OCI-LY7 (cell line): ENCODE data around the gene OBSL1. TPM values are rescaled to one million over a fixed set of nuclear protein-coding genes. Genes with fewer than 3 reads are reported as not detected.

ENCODE experiments used
- BruUV-seq: library from RNA; stranded (reverse); fragments of 400-500 nt; replicated peaks from 2 replicates; lab custom pipeline; 2021; lab: Mats Ljungman, UMichigan
- CTCF ChIA-PET: fragments of 300-600 bp; sonication (Branson Sonifier 250); formaldehyde crosslinking; loops from one replicate; lab custom pipeline; 2022; ENCODE audit warnings: antibody characterized with exemption; ENCODE audit not compliant: unreplicated experiment; lab: Charles Lee
- POLR2A ChIA-PET: fragments of 300-600 bp; sonication (Branson Sonifier 250); formaldehyde crosslinking; loops from one replicate; lab custom pipeline; 2022; ENCODE audit warnings: antibody characterized with exemption; lab: Charles Lee
- DNase-seq: peaks from one replicate; pipeline ENCODE4 v3.0.0-alpha.2; 2015; ENCODE audit warnings: low spot score
- H2AFZ ChIP-seq: fragments of 200-600 bp; sonication (generic), shearing (Covaris generic); 2 replicates; pipeline ENCODE4 v1.6.1; 2014; ENCODE audit warnings: mild to moderate bottlenecking, antibody characterized with exemption, low read length, moderate library complexity
- H3K27ac ChIP-seq: fragments of 200-600 bp; sonication (generic); 2 replicates; pipeline ENCODE4 v1.5.1; 2014; ENCODE audit warnings: mixed run types, low read depth, mild to moderate bottlenecking, moderate library complexity, low read length, inconsistent platforms; ENCODE audit not compliant: poor library complexity, severe bottlenecking
- H3K36me3 ChIP-seq: fragments of 200-600 bp; sonication (generic); 2 replicates; pipeline ENCODE4 v1.6.1; 2014; ENCODE audit warnings: mild to moderate bottlenecking, antibody characterized with exemption, low read length, moderate library complexity, mixed read lengths; ENCODE audit not compliant: insufficient read depth
- H3K4me1 ChIP-seq: fragments of 200-600 bp; sonication (generic); 2 replicates; pipeline ENCODE4 v1.5.1; 2014; ENCODE audit warnings: mild to moderate bottlenecking, low read length; ENCODE audit not compliant: insufficient read depth, poor library complexity, severe bottlenecking
- H3K4me2 ChIP-seq: fragments of 200-600 bp; sonication (generic); 2 replicates; pipeline ENCODE4 v1.6.1; 2014; ENCODE audit warnings: mild to moderate bottlenecking, low read length
- H3K4me3 ChIP-seq: fragments of 200-600 bp; sonication (generic); 2 replicates; pipeline ENCODE4 v1.5.1; 2014; ENCODE audit warnings: mild to moderate bottlenecking, low read depth, low read length; ENCODE audit not compliant: poor library complexity, severe bottlenecking
- H3K79me2 ChIP-seq: fragments of 200-600 bp; sonication (generic); 2 replicates; pipeline ENCODE4 v1.6.1; 2016; ENCODE audit warnings: low read depth, mild to moderate bottlenecking, low read length, moderate library complexity, mixed read lengths; ENCODE audit not compliant: insufficient read depth
- H3K9me2 ChIP-seq: fragments of 200-600 bp; sonication (generic); 2 replicates; pipeline ENCODE4 v1.6.1; 2016; ENCODE audit warnings: mild to moderate bottlenecking, low read length, mixed read lengths; ENCODE audit not compliant: insufficient read depth
- H3K9me3 ChIP-seq: fragments of 200-600 bp; sonication (generic); 2 replicates; pipeline ENCODE4 v1.6.1; 2014; ENCODE audit warnings: mild to moderate bottlenecking, mixed run types, low read length, mixed read lengths
- H4K20me1 ChIP-seq: fragments of 200-600 bp; sonication (generic); 2 replicates; pipeline ENCODE4 v1.6.1; 2014; ENCODE audit warnings: mild to moderate bottlenecking, antibody characterized with exemption, low read length, moderate library complexity, mixed read lengths; ENCODE audit not compliant: insufficient read depth
- CTCF ChIP-seq: fragments of 200-600 bp; sonication (generic); conservative IDR thresholded peaks from 2 replicates; pipeline ENCODE4 v1.5.1; 2014; ENCODE audit warnings: mild to moderate bottlenecking, antibody characterized with exemption, low read length, moderate library complexity, mixed read lengths
- EZH2phosphoT487 ChIP-seq: fragments of 200-600 bp; sonication (generic); IDR thresholded peaks from 2 replicates; pipeline ENCODE4 v1.6.1; 2018; ENCODE audit warnings: low read depth, borderline replicate concordance, mild to moderate bottlenecking, mixed run types, antibody characterized with exemption, low read length, moderate library complexity, mixed read lengths
- intact Hi-C: fragments of 100-400 bp; cut with micrococcal nuclease; formaldehyde crosslinking; loops from one replicate; pipeline ENCODE4 v1.10.0; 2022; ENCODE audit not compliant: unreplicated experiment
- total RNA-seq, 2 experiments: library from RNA; depleted of rRNA in 1 of 2; stranded (reverse); fragments of >200 nt in 1 of 2; shearing (Covaris generic) in 1 of 2; gene quantifications; 2 replicates each; pipeline ENCODE4 v1.2.3, GENCODE V29; 2014 to 2022

OBSL1 gene
- total RNA-seq, 2 experiments from 2014 or later, result 0.25 TPM; not detected in 1

- Histone ChIP-seq H3K4me3 (no peak overlapping the region), H4K20me1 (no peaks in the 10 kb centered on the region), H3K4me2 (no peak overlapping the region), H3K4me1 (no peaks in the 10 kb centered on the region), H3K27ac (no peak overlapping the region), H3K9me2 (no peaks in the 10 kb centered on the region), H3K9me3 (no peaks in the 10 kb centered on the region), H2AFZ (no peak overlapping the region), H3K79me2 (no peaks in the 10 kb centered on the region), H3K36me3 (no peaks in the 10 kb centered on the region)
- POLR2A ChIA-PET, result no interaction called here
- TF ChIP-seq EZH2phosphoT487 (no peak), CTCF (no peak)
- CTCF ChIA-PET, result interaction anchor here (0.6 kb wide), 1 partner anchor 32 kb away, joined by 17 read pairs; no protein-coding TSS in a partner anchor
- BruUV-seq, result no TSS peak
- intact Hi-C loops, result no loop called here
- DNase-seq, result no peak
Observed at GRCh38 chr2:219516888-219517287, 54.5 kb downstream of the OBSL1 start.

GRCh38 chr2:219515874-219516629 is 55.3 kb downstream of the OBSL1 start:
- no peak overlapping the region for H3K4me2 ChIP-seq
- H3K4me1 ChIP-seq, result no peaks in the 10 kb centered on the region
- no peak overlapping the region for H2AFZ ChIP-seq
- no peak overlapping the region for H3K4me3 ChIP-seq
- no peaks in the 10 kb centered on the region for H3K9me3 ChIP-seq
- ChIA-PET POLR2A (no interaction called here), CTCF (no interaction called here)
- BruUV-seq, result no TSS peak
- H3K9me2 ChIP-seq, result no peaks in the 10 kb centered on the region
- TF ChIP-seq EZH2phosphoT487, result no peak
- TF ChIP-seq CTCF, result no peak
- no peaks in the 10 kb centered on the region for H3K36me3 ChIP-seq
- H4K20me1 ChIP-seq, result no peaks in the 10 kb centered on the region
- H3K27ac ChIP-seq, result no peak overlapping the region
- intact Hi-C loops, result no loop called here
- no peaks in the 10 kb centered on the region for H3K79me2 ChIP-seq
- DNase-seq, result no peak

- Histone ChIP-seq H2AFZ (no peak overlapping the region), H3K4me3 (no peak overlapping the region), H3K36me3 (no peaks in the 10 kb centered on the region), H3K9me3 (no peaks in the 10 kb centered on the region), H3K9me2 (no peaks in the 10 kb centered on the region), H3K79me2 (no peaks in the 10 kb centered on the region), H3K4me2 (no peak overlapping the region), H3K4me1 (no peaks in the 10 kb centered on the region), H3K27ac (no peak overlapping the region), H4K20me1 (no peaks in the 10 kb centered on the region)
- ChIA-PET CTCF (no interaction called here), POLR2A (no interaction called here)
- no TSS peak for BruUV-seq
- intact Hi-C loops, result no loop called here
- DNase-seq, result no peak
- no peak for TF ChIP-seq EZH2phosphoT487
- no peak for TF ChIP-seq CTCF
Observed at GRCh38 chr2:219514836-219515235, 56.5 kb downstream of the OBSL1 start.
